HepG2 (cell line): ENCODE data around the gene FAM174C. TPM values are rescaled to one million over a fixed set of nuclear protein-coding genes. Genes with fewer than 3 reads are reported as not detected.

Experiments used
- ARNTL ChIP-seq: sonication (generic); formaldehyde crosslinking; IDR thresholded peaks from 2 replicates; pipeline ENCODE4 v1.4.0; 2020; ENCODE audit warnings: mild to moderate bottlenecking, missing genetic modification reagents
- E2F5 ChIP-seq: sonication (generic); formaldehyde crosslinking; conservative IDR thresholded peaks from 2 replicates; pipeline ENCODE4 v1.4.0; 2020; ENCODE audit warnings: missing genetic modification reagents
- ERF ChIP-seq: IDR thresholded peaks from 2 replicates; pipeline ENCODE4 v1.6.1; 2018; ENCODE audit warnings: missing biosample characterization, missing genetic modification reagents
- FOXC1 ChIP-seq: sonication (generic); formaldehyde crosslinking; IDR thresholded peaks from 2 replicates; pipeline ENCODE4 v1.8.0; 2022; ENCODE audit warnings: mild to moderate bottlenecking, missing genetic modification reagents, borderline replicate concordance
- FOXK1 ChIP-seq: sonication (generic); formaldehyde crosslinking; IDR thresholded peaks from 2 replicates; pipeline ENCODE4 v1.4.0; 2020; ENCODE audit warnings: low read depth, missing genetic modification reagents, borderline replicate concordance
- GABPB1 ChIP-seq: IDR thresholded peaks from 2 replicates; pipeline ENCODE4 v1.6.1; 2016; ENCODE audit warnings: mild to moderate bottlenecking, missing genetic modification reagents, moderate library complexity, missing compliant biosample characterization
- GFI1 ChIP-seq: sonication (generic); formaldehyde crosslinking; IDR thresholded peaks from 2 replicates; pipeline ENCODE4 v1.5.0; 2020; ENCODE audit warnings: missing genetic modification reagents, mild to moderate bottlenecking, borderline replicate concordance
- HOXA9 ChIP-seq: sonication (generic); formaldehyde crosslinking; IDR thresholded peaks from 2 replicates; pipeline ENCODE4 v1.8.1; 2022; ENCODE audit warnings: missing genetic modification reagents, mild to moderate bottlenecking, moderate library complexity, borderline replicate concordance
- KLF16 ChIP-seq, 2 experiments: sonication (generic) in 1 of 2; formaldehyde crosslinking in 1 of 2; IDR thresholded peaks; 2 replicates each; pipeline versions ENCODE4 v1.6.1 to v1.8.0; 2016 to 2023; ENCODE audit warnings: missing genetic modification reagents in 2 of 2, missing compliant biosample characterization in 1 of 2
- MED13 ChIP-seq: sonication (generic); formaldehyde crosslinking; IDR thresholded peaks from 2 replicates; pipeline ENCODE4 v1.5.0; 2020; ENCODE audit warnings: missing genetic modification reagents
- PCBP1 ChIP-seq: fragments of 200-400 bp; formaldehyde crosslinking; IDR thresholded peaks from 2 replicates; pipeline ENCODE4 v1.6.1; 2017; ENCODE audit warnings: mild to moderate bottlenecking, low read depth, low read length, borderline replicate concordance
- PRDM15 ChIP-seq: sonication (generic); formaldehyde crosslinking; IDR thresholded peaks from 2 replicates; pipeline ENCODE4 v1.4.0; 2020; ENCODE audit warnings: missing genetic modification reagents
- RXRA ChIP-seq: sonication (generic); formaldehyde crosslinking; IDR thresholded peaks from 2 replicates; pipeline ENCODE4 v1.5.1; 2020; ENCODE audit warnings: missing genetic modification reagents
- SNAPC4 ChIP-seq: sonication (generic); formaldehyde crosslinking; IDR thresholded peaks from 2 replicates; pipeline ENCODE4 v1.4.0; 2020; ENCODE audit warnings: mild to moderate bottlenecking, missing genetic modification reagents
- ZFYVE20 ChIP-seq: sonication (generic); formaldehyde crosslinking; IDR thresholded peaks from 2 replicates; pipeline ENCODE4 v1.8.0; 2023; ENCODE audit warnings: low read depth, mild to moderate bottlenecking, moderate library complexity, missing genetic modification reagents, borderline replicate concordance
- ZNF589 ChIP-seq: sonication (generic); formaldehyde crosslinking; conservative IDR thresholded peaks from 2 replicates; pipeline ENCODE4 v1.8.0; 2022; ENCODE audit warnings: mild to moderate bottlenecking, moderate library complexity, missing genetic modification reagents
- ZNF605 ChIP-seq: sonication (generic); formaldehyde crosslinking; IDR thresholded peaks from 2 replicates; pipeline ENCODE4 v1.8.0; 2022; ENCODE audit warnings: mild to moderate bottlenecking, missing genetic modification reagents
- ZNF629 ChIP-seq: sonication (generic); formaldehyde crosslinking; conservative IDR thresholded peaks from 2 replicates; pipeline ENCODE4 v1.5.0; 2020; ENCODE audit warnings: missing genetic modification reagents
- ZNF749 ChIP-seq: sonication (generic); formaldehyde crosslinking; IDR thresholded peaks from 2 replicates; pipeline ENCODE4 v1.8.0; 2022; ENCODE audit warnings: mild to moderate bottlenecking, missing genetic modification reagents, moderate library complexity, borderline replicate concordance
- ZSCAN9 ChIP-seq: IDR thresholded peaks from 2 replicates; pipeline ENCODE4 v1.6.1; 2016; ENCODE audit warnings: borderline replicate concordance
- polyA plus RNA-seq, 8 experiments: library from polyadenylated mRNA; depleted of rRNA in 3 of 8; stranded (reverse) in 7 of 8; unstranded in 1 of 8; fragments of >200 nt; fragmentation: Illumina TruSeq in 4 of 8; extraction: Trizol in 4 of 8; gene quantifications; 2 replicates each; pipeline versions ENCODE4 v1.2.1 to v1.2.3, GENCODE V29; 2011 to 2016; ENCODE audit warnings: low read depth in 4 of 8, missing spikeins in 1 of 8, mixed read lengths in 1 of 8; ENCODE audit not compliant: insufficient read depth in 1 of 8
- total RNA-seq, 5 experiments: library from RNA; depleted of rRNA; stranded (reverse); fragments of >200 nt; fragmentation: Illumina TruSeq; extraction: Trizol; gene quantifications; 2 replicates each; pipeline ENCODE4 v1.2.3, GENCODE V29; 2016; ENCODE audit warnings: low read depth in 1 of 5

FAM174C gene
- total and polyA plus RNA-seq, 2 of the 13 experiments (the other 11 are each of a cell fraction or from before 2014, with no cell fraction given): 19.5 to 31.3 TPM

- TF ChIP-seq PRDM15 (CRISPR knock-in tag) (no peak), ZSCAN9 (CRISPR knock-in tag) (peak; percentile 9; the same call in 1 of the 2 replicates), PCBP1 (0 out of 2 replicates have a peak, but pooled peaks have one; percentile 49), ARNTL (CRISPR knock-in tag) (peak; percentile 83), RXRA (CRISPR knock-in tag) (no peak; the same call in 1 of the 2 replicates), KLF16 (CRISPR knock-in tag; IDR thresholded peaks at IDR 0.05) (peak in 1 of 2 experiments; percentile 16; a peak in 1 of 4 replicates), ZNF629 (CRISPR knock-in tag) (no peak), ZNF605 (CRISPR knock-in tag) (0 out of 2 replicates have a peak, but pooled peaks have one; percentile 1), MED13 (CRISPR knock-in tag) (no peak), FOXK1 (CRISPR knock-in tag) (no peak; the same call in 1 of the 2 replicates), SNAPC4 (no peak), ERF (CRISPR knock-in tag) (peak; percentile 83), ZNF749 (CRISPR knock-in tag) (peak; percentile 9; the same call in 1 of the 2 replicates), HOXA9 (CRISPR knock-in tag) (no peak; the same call in 1 of the 2 replicates), ZFYVE20 (CRISPR knock-in tag) (0 out of 2 replicates have a peak, but pooled peaks have one; percentile 73), E2F5 (no peak; the same call in 1 of the 2 replicates), ZNF589 (CRISPR knock-in tag) (peak; percentile 66; the same call in 1 of the 2 replicates), GFI1 (CRISPR knock-in tag) (no peak), FOXC1 (CRISPR knock-in tag) (peak; percentile 30; the same call in 1 of the 2 replicates), GABPB1 (peak; percentile 86)
Measured at GRCh38 chr19:1275260-1275975, at the start of gene FAM174C (continued).
